ENCODE measurements around the gene GPT2. TPM values are rescaled to one million over a fixed set of nuclear protein-coding genes. Genes with fewer than 3 reads are reported as not detected.

Gene GPT2
- total RNA-seq, 1 experiment from 2014 or later, result 81.8 TPM

GRCh38 chr16:46850619-46851555 is 33.3 kb upstream of the GPT2 start:
- Mint-ChIP-seq H3K9me3 (no peaks in the 10 kb centered on the region), H3K27me3 (ENCODE audit: low read depth) (no peaks in the 10 kb centered on the region), H3K4me3 (no peak overlapping the region), H3K4me1 (peaks cover 28% of the 10 kb centered on the region), H3K27ac (no peak overlapping the region), H3K36me3 (no peaks in the 10 kb centered on the region)
- ATAC-seq (no peak), DNase-seq (ENCODE audit: low spot score) (no peak)
- ChIA-PET POLR2A (interaction anchor here (0.7 kb wide), 1 partner anchor 28 kb away, joined by 3 read pairs; no protein-coding TSS in a partner anchor), CTCF (interaction anchor here (0.6 to 4.0 kb wide), 4 partner anchors 56 to 177 kb away, joined by 4 to 146 read pairs (median 14); no protein-coding TSS in a partner anchor)
- TF ChIP-seq ZNF281 (CRISPR knock-in tag; IDR thresholded peaks at IDR 0.05), result no peak
- TF ChIP-seq STAT6 (CRISPR knock-in tag; conservative IDR thresholded peaks at IDR 0.05; ENCODE audit: low read depth), result no peak
- no peak for TF ChIP-seq ZSCAN18 (CRISPR knock-in tag; IDR thresholded peaks at IDR 0.05)
- TF ChIP-seq CDX4 (CRISPR knock-in tag; IDR thresholded peaks at IDR 0.05; ENCODE audit: borderline replicate concordance), result no peak
- TF ChIP-seq ZNF416 (CRISPR knock-in tag; IDR thresholded peaks at IDR 0.05), result no peak
- TF ChIP-seq TEAD4 (CRISPR knock-in tag; IDR thresholded peaks at IDR 0.05), result no peak
- no peak for TF ChIP-seq SP1 (CRISPR knock-in tag; conservative IDR thresholded peaks at IDR 0.05)
- no peak for TF ChIP-seq ETV6 (CRISPR knock-in tag; IDR thresholded peaks at IDR 0.05)
- no peak for TF ChIP-seq FOXP4 (CRISPR knock-in tag; IDR thresholded peaks at IDR 0.05)
- TF ChIP-seq IRF1 (CRISPR knock-in tag; IDR thresholded peaks at IDR 0.05), result no peak
- no peak for TF ChIP-seq ZMAT4 (CRISPR knock-in tag; IDR thresholded peaks at IDR 0.05)
- no peak for TF ChIP-seq TP53 (CRISPR knock-in tag; IDR thresholded peaks at IDR 0.05)

Measured in WTC11 (cell line).